ENCODE measurements around the gene BRD4. TPM values are rescaled to one million over a fixed set of nuclear protein-coding genes. Genes with fewer than 3 reads are reported as not detected.

Gene BRD4
- total RNA-seq, 2 experiments from 2014 or later = 33.6 to 143 TPM

DNA sequence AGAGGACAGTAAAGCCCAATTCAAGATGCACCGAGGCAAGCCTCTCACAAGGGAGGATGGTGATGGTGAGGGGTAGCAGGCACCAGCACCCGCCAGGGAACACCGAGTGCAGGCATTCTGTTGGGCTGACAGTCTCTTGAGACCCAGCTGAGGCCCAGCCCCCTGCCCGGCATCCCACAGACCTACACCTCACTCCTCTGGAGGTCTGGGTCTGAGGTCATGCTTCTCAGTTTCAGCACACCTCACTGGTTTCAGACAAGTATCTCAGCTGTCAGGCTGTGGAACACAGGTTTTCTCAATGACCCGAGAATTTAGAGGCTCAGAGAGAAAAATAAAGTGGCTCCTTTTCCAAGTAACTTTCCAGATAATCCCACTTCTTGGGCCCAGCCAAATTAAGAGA lies 72.4 kb downstream of the BRD4 start:
- H3K27ac ChIP-seq (ENCODE audit: low read depth, low read length, poor library complexity, severe bottlenecking) = no peak overlapping the region
- H3K36me3 ChIP-seq (ENCODE audit: insufficient read depth, low read length) = peaks cover 100% of the 10 kb centered on the region
- H3K4me1 ChIP-seq (ENCODE audit: insufficient read depth, low read length, poor library complexity, severe bottlenecking) = no peaks in the 10 kb centered on the region
- POLR2A ChIA-PET = no interaction called here
- no TSS peak for BruUV-seq (replicated peaks)
- no peak overlapping the region for H3K4me3 ChIP-seq (ENCODE audit: low read depth, low read length, poor library complexity, severe bottlenecking)
- intact Hi-C loops (cut with micrococcal nuclease; ENCODE audit: unreplicated experiment) = loop anchor here (5.0 kb wide), 1 partner anchor 83 kb away; no protein-coding TSS in a partner anchor
- H3K9me2 ChIP-seq (ENCODE audit: insufficient read depth, low read length) = no peaks in the 10 kb centered on the region
- DNase-seq (ENCODE audit: low spot score) = no peak
- H3K9me3 ChIP-seq (ENCODE audit: low read length) = no peaks in the 10 kb centered on the region
- H3K79me2 ChIP-seq (ENCODE audit: insufficient read depth, low read depth, low read length) = peaks cover 7% of the 10 kb centered on the region; the same call in 1 of the 2 replicates
- H3K4me2 ChIP-seq (ENCODE audit: low read length) = no peak overlapping the region
- no peak overlapping the region for H2AFZ ChIP-seq (ENCODE audit: low read length)
- TF ChIP-seq EZH2phosphoT487 (IDR thresholded peaks at IDR 0.05; ENCODE audit: borderline replicate concordance, low read depth, low read length) = no peak
- TF ChIP-seq, protein P1, sequence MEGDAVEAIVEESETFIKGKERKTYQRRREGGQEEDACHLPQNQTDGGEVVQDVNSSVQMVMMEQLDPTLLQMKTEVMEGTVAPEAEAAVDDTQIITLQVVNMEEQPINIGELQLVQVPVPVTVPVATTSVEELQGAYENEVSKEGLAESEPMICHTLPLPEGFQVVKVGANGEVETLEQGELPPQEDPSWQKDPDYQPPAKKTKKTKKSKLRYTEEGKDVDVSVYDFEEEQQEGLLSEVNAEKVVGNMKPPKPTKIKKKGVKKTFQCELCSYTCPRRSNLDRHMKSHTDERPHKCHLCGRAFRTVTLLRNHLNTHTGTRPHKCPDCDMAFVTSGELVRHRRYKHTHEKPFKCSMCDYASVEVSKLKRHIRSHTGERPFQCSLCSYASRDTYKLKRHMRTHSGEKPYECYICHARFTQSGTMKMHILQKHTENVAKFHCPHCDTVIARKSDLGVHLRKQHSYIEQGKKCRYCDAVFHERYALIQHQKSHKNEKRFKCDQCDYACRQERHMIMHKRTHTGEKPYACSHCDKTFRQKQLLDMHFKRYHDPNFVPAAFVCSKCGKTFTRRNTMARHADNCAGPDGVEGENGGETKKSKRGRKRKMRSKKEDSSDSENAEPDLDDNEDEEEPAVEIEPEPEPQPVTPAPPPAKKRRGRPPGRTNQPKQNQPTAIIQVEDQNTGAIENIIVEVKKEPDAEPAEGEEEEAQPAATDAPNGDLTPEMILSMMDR (conservative IDR thresholded peaks at IDR 0.05; ENCODE audit: low read length) = no peak
- H4K20me1 ChIP-seq (ENCODE audit: insufficient read depth, low read length) = no peaks in the 10 kb centered on the region
- CTCF ChIA-PET (ENCODE audit: unreplicated experiment) = no interaction called here

DNA sequence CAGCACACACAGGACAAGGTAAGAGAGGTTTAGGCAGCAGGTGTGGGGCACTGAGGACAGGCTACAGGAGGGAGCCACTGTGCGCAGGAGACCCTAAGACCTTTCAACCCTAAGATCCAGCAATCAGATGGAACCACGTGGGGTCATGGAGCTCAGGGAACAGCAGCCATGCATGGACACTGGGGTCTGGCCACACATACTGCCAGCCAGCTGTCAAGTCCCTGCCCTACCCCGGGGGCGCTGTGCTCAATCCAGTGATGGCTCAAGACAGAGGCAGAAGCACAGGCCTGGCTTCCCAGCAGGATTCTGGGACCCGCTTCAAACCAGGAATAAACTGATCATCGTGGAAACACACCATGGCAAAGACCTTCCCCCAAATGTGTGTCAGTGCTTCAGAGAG lies 74.6 kb downstream of the BRD4 start:
- Histone ChIP-seq H3K27ac (ENCODE audit: low read depth, low read length, poor library complexity, severe bottlenecking) (no peak overlapping the region), H3K79me2 (ENCODE audit: insufficient read depth, low read depth, low read length) (no peaks in the 10 kb centered on the region), H2AFZ (ENCODE audit: low read length) (no peak overlapping the region), H3K4me1 (ENCODE audit: insufficient read depth, low read length, poor library complexity, severe bottlenecking) (no peaks in the 10 kb centered on the region), H3K4me2 (ENCODE audit: low read length) (no peak overlapping the region), H3K36me3 (ENCODE audit: insufficient read depth, low read length) (peaks cover 100% of the 10 kb centered on the region), H3K4me3 (ENCODE audit: low read depth, low read length, poor library complexity, severe bottlenecking) (no peak overlapping the region), H3K9me3 (ENCODE audit: low read length) (no peaks in the 10 kb centered on the region), H3K9me2 (ENCODE audit: insufficient read depth, low read length) (no peaks in the 10 kb centered on the region), H4K20me1 (ENCODE audit: insufficient read depth, low read length) (no peaks in the 10 kb centered on the region)
- DNase-seq (ENCODE audit: low spot score) = no peak
- CTCF ChIA-PET (ENCODE audit: unreplicated experiment) = no interaction called here
- TF ChIP-seq EZH2phosphoT487 (IDR thresholded peaks at IDR 0.05; ENCODE audit: borderline replicate concordance, low read depth, low read length) = no peak
- TF ChIP-seq, protein P1 (conservative IDR thresholded peaks at IDR 0.05; ENCODE audit: low read length) = no peak
- no TSS peak for BruUV-seq (replicated peaks)
- intact Hi-C loops (cut with micrococcal nuclease; ENCODE audit: unreplicated experiment) = no loop called here
- POLR2A ChIA-PET = no interaction called here

DNA sequence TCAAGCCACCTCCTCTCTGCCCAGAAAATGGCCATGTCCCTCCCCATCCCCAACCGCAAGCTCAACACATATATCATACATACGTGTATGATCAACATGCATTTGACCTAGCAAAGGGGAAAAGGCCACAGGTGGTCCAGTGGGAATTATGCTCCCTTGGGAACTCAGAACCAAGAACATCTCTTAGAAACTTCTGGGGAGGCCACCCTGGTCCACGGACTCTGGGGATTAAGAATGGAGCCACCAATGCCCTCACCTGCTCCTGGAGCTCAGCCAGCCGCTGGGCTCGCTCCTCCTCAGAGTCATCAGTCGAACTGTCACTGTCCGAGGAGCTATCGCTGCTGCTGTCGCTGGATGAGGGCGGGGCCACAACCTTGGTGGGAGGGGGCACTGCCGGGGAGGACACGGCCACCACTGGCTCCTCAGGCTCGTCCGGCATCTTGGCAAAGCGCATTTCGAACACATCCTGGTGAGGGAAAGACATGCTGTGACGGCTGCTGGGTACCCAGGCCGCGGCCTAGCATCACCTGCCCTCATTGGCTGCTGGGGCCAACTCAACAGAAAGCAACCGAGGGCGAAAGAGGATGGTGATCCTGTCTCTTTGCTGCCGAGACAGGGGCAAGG lies 75.5 kb downstream of the BRD4 start:
- no peak overlapping the region for H3K27ac ChIP-seq (ENCODE audit: low read depth, low read length, poor library complexity, severe bottlenecking)
- no peaks in the 10 kb centered on the region for H4K20me1 ChIP-seq (ENCODE audit: insufficient read depth, low read length)
- no peak overlapping the region for H3K4me3 ChIP-seq (ENCODE audit: low read depth, low read length, poor library complexity, severe bottlenecking)
- H3K36me3 ChIP-seq (ENCODE audit: insufficient read depth, low read length) = peaks cover 100% of the 10 kb centered on the region
- no peaks in the 10 kb centered on the region for H3K79me2 ChIP-seq (ENCODE audit: insufficient read depth, low read depth, low read length)
- TF ChIP-seq, protein P1 (conservative IDR thresholded peaks at IDR 0.05; ENCODE audit: low read length) = no peak
- TF ChIP-seq EZH2phosphoT487 (IDR thresholded peaks at IDR 0.05; ENCODE audit: borderline replicate concordance, low read depth, low read length) = no peak
- H3K4me1 ChIP-seq (ENCODE audit: insufficient read depth, low read length, poor library complexity, severe bottlenecking) = no peaks in the 10 kb centered on the region
- DNase-seq (ENCODE audit: low spot score) = no peak
- intact Hi-C loops (cut with micrococcal nuclease; ENCODE audit: unreplicated experiment) = no loop called here
- ChIA-PET POLR2A (no interaction called here), CTCF (ENCODE audit: unreplicated experiment) (no interaction called here)
- no peaks in the 10 kb centered on the region for H3K9me2 ChIP-seq (ENCODE audit: insufficient read depth, low read length)
- no peak overlapping the region for H3K4me2 ChIP-seq (ENCODE audit: low read length)
- no peaks in the 10 kb centered on the region for H3K9me3 ChIP-seq (ENCODE audit: low read length)
- no peak overlapping the region for H2AFZ ChIP-seq (ENCODE audit: low read length)
- BruUV-seq (replicated peaks) = no TSS peak

All from OCI-LY7 (cell line).